ENCODE results near the gene DNAH14. TPM values are rescaled to one million over a fixed set of nuclear protein-coding genes. Genes with fewer than 3 reads are reported as not detected.

The DNAH14 gene
- total and polyA plus RNA-seq, 2 of the 4 experiments (the other 2 are of a cell fraction), result 2.7 to 3.6 TPM

DNA sequence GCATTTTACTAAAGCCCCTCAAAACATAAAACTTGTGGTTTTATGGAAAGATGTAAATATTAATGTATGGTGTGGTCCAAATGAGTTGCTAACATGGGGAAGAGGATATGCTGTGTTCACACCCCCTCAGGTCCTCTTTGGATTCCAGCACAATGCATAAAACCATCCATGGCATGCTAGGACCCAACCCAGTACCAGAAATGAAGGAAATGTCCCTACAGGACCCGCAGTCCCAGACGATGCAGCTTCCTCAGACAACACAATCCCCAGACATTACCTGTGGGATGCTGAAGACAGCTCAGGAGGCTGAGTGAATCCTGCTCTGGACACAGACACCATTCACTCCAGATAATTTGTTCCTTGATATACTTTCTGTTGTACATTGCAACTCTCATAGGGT, 296.2 kb downstream of the DNAH14 start:
- POLR2A ChIA-PET (ENCODE audit: unreplicated experiment), result no interaction called here
- WGBS, 2 experiments (ENCODE audit: extremely low coverage in 2 of 2, insufficient read length in 1 of 2), result no CpG with 5 or more reads among the region's 2 CpGs
- no peak overlapping the region for H3K4ac ChIP-seq (ENCODE audit: low read depth, low read length)
- H2BK120ac ChIP-seq (ENCODE audit: low read depth, low read length), result no peak overlapping the region
- H3K79me1 ChIP-seq (ENCODE audit: low read depth in 1 of 2, low read length in 2 of 2), result no peaks in the 10 kb centered on the region
- CTCF ChIA-PET, result no interaction called here
- BruUV-seq (replicated peaks), result no TSS peak
- ATAC-seq (ENCODE audit: low read depth) (no peak), DNase-seq (no peak)
- H3K4me1 ChIP-seq (ENCODE audit: control insufficient read depth, insufficient read depth, low read length), result no peaks in the 10 kb centered on the region
- no peaks in the 10 kb centered on the region for H3K9me1 ChIP-seq (ENCODE audit: insufficient read depth, low read length)
- TF ChIP-seq RAD21 (IDR thresholded peaks at IDR 0.05; ENCODE audit: low read length) (no peak), CEBPB (IDR thresholded peaks at IDR 0.05; ENCODE audit: low read depth, low read length) (no peak), MAZ (IDR thresholded peaks at IDR 0.05; ENCODE audit: borderline replicate concordance, low read depth, low read length) (no peak), RCOR1 (IDR thresholded peaks at IDR 0.05; ENCODE audit: insufficient replicate concordance, low read length) (no peak), FOS (IDR thresholded peaks at IDR 0.05; ENCODE audit: low read depth, low read length) (no peak), RFX5 (IDR thresholded peaks at IDR 0.05; ENCODE audit: low read depth, low read length) (no peak), ELK1 (IDR thresholded peaks at IDR 0.05; ENCODE audit: borderline replicate concordance, low read depth, low read length) (no peak), BHLHE40 (IDR thresholded peaks at IDR 0.05; ENCODE audit: low read depth, low read length) (no peak), SMC3 (IDR thresholded peaks at IDR 0.05; ENCODE audit: low read depth, low read length) (no peak), MXI1 (IDR thresholded peaks at IDR 0.05; ENCODE audit: borderline replicate concordance, low read depth, low read length) (no peak), POLR2A (IDR thresholded peaks at IDR 0.05; ENCODE audit: low read depth, low read length) (no peak)
- TF ChIP-seq, protein P1, sequence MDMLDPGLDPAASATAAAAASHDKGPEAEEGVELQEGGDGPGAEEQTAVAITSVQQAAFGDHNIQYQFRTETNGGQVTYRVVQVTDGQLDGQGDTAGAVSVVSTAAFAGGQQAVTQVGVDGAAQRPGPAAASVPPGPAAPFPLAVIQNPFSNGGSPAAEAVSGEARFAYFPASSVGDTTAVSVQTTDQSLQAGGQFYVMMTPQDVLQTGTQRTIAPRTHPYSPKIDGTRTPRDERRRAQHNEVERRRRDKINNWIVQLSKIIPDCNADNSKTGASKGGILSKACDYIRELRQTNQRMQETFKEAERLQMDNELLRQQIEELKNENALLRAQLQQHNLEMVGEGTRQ (IDR thresholded peaks at IDR 0.05; ENCODE audit: low read depth, low read length), result no peak
- TF ChIP-seq, protein P2, sequence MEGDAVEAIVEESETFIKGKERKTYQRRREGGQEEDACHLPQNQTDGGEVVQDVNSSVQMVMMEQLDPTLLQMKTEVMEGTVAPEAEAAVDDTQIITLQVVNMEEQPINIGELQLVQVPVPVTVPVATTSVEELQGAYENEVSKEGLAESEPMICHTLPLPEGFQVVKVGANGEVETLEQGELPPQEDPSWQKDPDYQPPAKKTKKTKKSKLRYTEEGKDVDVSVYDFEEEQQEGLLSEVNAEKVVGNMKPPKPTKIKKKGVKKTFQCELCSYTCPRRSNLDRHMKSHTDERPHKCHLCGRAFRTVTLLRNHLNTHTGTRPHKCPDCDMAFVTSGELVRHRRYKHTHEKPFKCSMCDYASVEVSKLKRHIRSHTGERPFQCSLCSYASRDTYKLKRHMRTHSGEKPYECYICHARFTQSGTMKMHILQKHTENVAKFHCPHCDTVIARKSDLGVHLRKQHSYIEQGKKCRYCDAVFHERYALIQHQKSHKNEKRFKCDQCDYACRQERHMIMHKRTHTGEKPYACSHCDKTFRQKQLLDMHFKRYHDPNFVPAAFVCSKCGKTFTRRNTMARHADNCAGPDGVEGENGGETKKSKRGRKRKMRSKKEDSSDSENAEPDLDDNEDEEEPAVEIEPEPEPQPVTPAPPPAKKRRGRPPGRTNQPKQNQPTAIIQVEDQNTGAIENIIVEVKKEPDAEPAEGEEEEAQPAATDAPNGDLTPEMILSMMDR (conservative IDR thresholded peaks at IDR 0.05; ENCODE audit: low read depth, low read length), result no peak
- no peak overlapping the region for H2BK20ac ChIP-seq (ENCODE audit: low read depth, low read length)
- intact Hi-C loops (cut with micrococcal nuclease) (no loop called here), in situ Hi-C loops (cut with MboI; ENCODE audit: low sequenced_read_pairs) (no loop called here), dilution Hi-C loops (cut with HindIII; ENCODE audit: low sequenced_read_pairs, unreplicated experiment) (no loop called here)
- no peaks in the 10 kb centered on the region for H4K20me1 ChIP-seq (ENCODE audit: insufficient read depth, low read length)
- H2BK15ac ChIP-seq (ENCODE audit: low read depth, low read length), result no peak overlapping the region
- H3K36me3 ChIP-seq (ENCODE audit: control insufficient read depth, insufficient read depth, low read length), result no peaks in the 10 kb centered on the region
- H3K56ac ChIP-seq (ENCODE audit: extremely low read depth, insufficient read depth, low read length), result no peak overlapping the region
- H2AK9ac ChIP-seq (replicated peaks; ENCODE audit: low read depth, low read length, poor library complexity), result no peak overlapping the region
- H3K9me3 ChIP-seq (ENCODE audit: control insufficient read depth, insufficient read depth, low read length), result no peaks in the 10 kb centered on the region
- no peaks in the 10 kb centered on the region for H3K27me3 ChIP-seq (ENCODE audit: control insufficient read depth, insufficient read depth, low read length)
- no peak overlapping the region for H4K5ac ChIP-seq (ENCODE audit: low read depth, low read length)
- no peak overlapping the region for H3K14ac ChIP-seq (replicated peaks; ENCODE audit: low read depth, low read length)
- H3K9ac ChIP-seq (ENCODE audit: low read depth, low read length), result no peak overlapping the region
- H3K18ac ChIP-seq (ENCODE audit: low read depth, low read length), result no peak overlapping the region
- no peak overlapping the region for H3K4me3 ChIP-seq (ENCODE audit: insufficient read depth, low read depth, low read length)
- H2AK5ac ChIP-seq (ENCODE audit: low read depth, low read length), result no peak overlapping the region
- no peak overlapping the region for H2BK5ac ChIP-seq (ENCODE audit: low read depth, low read length, poor library complexity, severe bottlenecking)
- H4K8ac ChIP-seq (ENCODE audit: low read depth in 2 of 2, low read length in 2 of 2), result no peak overlapping the region
- no peak overlapping the region for H3K23ac ChIP-seq (ENCODE audit: low read depth, low read length)
- no peak overlapping the region for H3K4me2 ChIP-seq (ENCODE audit: low read depth, low read length)
- H4K91ac ChIP-seq (ENCODE audit: insufficient read depth, low read depth, low read length), result no peak overlapping the region
- H2AFZ ChIP-seq (replicated peaks; ENCODE audit: low read length, poor library complexity), result no peak overlapping the region
- H3K27ac ChIP-seq (ENCODE audit: insufficient read depth, low read length), result no peak overlapping the region

Measured in IMR-90 (cell line).